Neuronal stem cell (in vitro differentiated cells): ENCODE data around the gene RICTOR.

Experiments
- DNase-seq: peaks from one replicate; pipeline ENCODE4 v3.0.0-alpha.2; 2013; ENCODE audit warnings: low spot score
- H2AFZ ChIP-seq: one replicate; pipeline ENCODE4 v1.6.1; 2013; ENCODE audit warnings: mild to moderate bottlenecking, low read length, inconsistent platforms
- H2AK5ac ChIP-seq: 2 replicates; pipeline ENCODE4 v1.6.1; 2013; ENCODE audit warnings: low read depth, mild to moderate bottlenecking, inconsistent platforms, low read length, moderate library complexity, mixed read lengths
- H2BK120ac ChIP-seq: 2 replicates; pipeline ENCODE4 v1.6.1; 2013; ENCODE audit warnings: low read depth, mild to moderate bottlenecking, inconsistent platforms, low read length, moderate library complexity, mixed read lengths
- H2BK12ac ChIP-seq: one replicate; pipeline ENCODE4 v1.6.1; 2013; ENCODE audit warnings: low read length, inconsistent platforms
- H2BK15ac ChIP-seq: 2 replicates; pipeline ENCODE4 v1.6.1; 2013; ENCODE audit warnings: mild to moderate bottlenecking, low read length, inconsistent platforms, mixed read lengths
- H2BK5ac ChIP-seq: one replicate; pipeline ENCODE4 v1.6.1; 2013; ENCODE audit warnings: inconsistent platforms, mild to moderate bottlenecking, low read length, moderate library complexity
- H3K14ac ChIP-seq: one replicate; pipeline ENCODE4 v1.6.1; 2013; ENCODE audit warnings: low read length, inconsistent platforms
- H3K18ac ChIP-seq: 2 replicates; pipeline ENCODE4 v1.6.1; 2013; ENCODE audit warnings: low read length, inconsistent platforms
- H3K23ac ChIP-seq: 2 replicates; pipeline ENCODE4 v1.6.1; 2013; ENCODE audit warnings: low read depth, mild to moderate bottlenecking, mixed read lengths, low read length, inconsistent platforms; ENCODE audit not compliant: poor library complexity
- H3K27ac ChIP-seq: replicated peaks from 3 replicates; pipeline ENCODE4 v1.5.1; 2013; ENCODE audit warnings: low read length, inconsistent platforms
- H3K27me3 ChIP-seq, 3 experiments: 2 replicates each; pipeline ENCODE4 v1.6.1; 2013; ENCODE audit warnings: low read length in 3 of 3, mild to moderate bottlenecking in 2 of 3, inconsistent platforms in 1 of 3, low read depth in 1 of 3, mixed read lengths in 1 of 3, moderate library complexity in 1 of 3; ENCODE audit not compliant: control insufficient read depth in 3 of 3, insufficient read depth in 3 of 3
- H3K36me3 ChIP-seq, 2 donors: replicated peaks in 1 of 2; 2 replicates each; pipeline ENCODE4 v1.6.1; 2013; ENCODE audit warnings: low read length in 2 of 2; ENCODE audit not compliant: control insufficient read depth in 2 of 2, insufficient read depth in 2 of 2
- H3K4ac ChIP-seq: 2 replicates; pipeline ENCODE4 v1.6.1; 2013; ENCODE audit warnings: inconsistent platforms, mild to moderate bottlenecking, low read length, moderate library complexity
- H3K4me1 ChIP-seq, 2 donors: 1 replicate in 1 of 2; 2 replicates in 1 of 2; pipeline ENCODE4 v1.6.1; 2013; ENCODE audit warnings: low read length in 2 of 2, low read depth in 1 of 2; ENCODE audit not compliant: control insufficient read depth in 2 of 2, insufficient read depth in 1 of 2
- H3K4me2 ChIP-seq: one replicate; pipeline ENCODE4 v1.6.1; 2013; ENCODE audit warnings: mild to moderate bottlenecking, low read length, inconsistent platforms; ENCODE audit not compliant: insufficient read depth, poor library complexity, severe bottlenecking
- H3K4me3 ChIP-seq, 2 donors: 2 replicates each; pipeline ENCODE4 v1.5.1; 2013; ENCODE audit warnings: low read length in 2 of 2, mild to moderate bottlenecking in 2 of 2, inconsistent platforms in 1 of 2, moderate library complexity in 1 of 2
- H3K79me1 ChIP-seq: one replicate; pipeline ENCODE4 v1.6.1; 2013; ENCODE audit warnings: low read depth, mild to moderate bottlenecking, inconsistent platforms, low read length, moderate library complexity
- H3K9ac ChIP-seq: one replicate; pipeline ENCODE4 v1.6.1; 2013; ENCODE audit warnings: mild to moderate bottlenecking, low read depth, low read length, inconsistent platforms; ENCODE audit not compliant: poor library complexity
- H3K9me3 ChIP-seq, 2 donors: replicated peaks in 1 of 2; 2 replicates each; pipeline versions ENCODE3 to v1.6.1; 2013; ENCODE audit warnings: low read length in 2 of 2, mild to moderate bottlenecking in 2 of 2, inconsistent platforms in 1 of 2, low read depth in 1 of 2, mixed read lengths in 1 of 2, moderate library complexity in 1 of 2; ENCODE audit not compliant: control insufficient read depth in 2 of 2, insufficient read depth in 1 of 2
- H4K8ac ChIP-seq: one replicate; pipeline ENCODE4 v1.6.1; 2013; ENCODE audit warnings: low read depth, mild to moderate bottlenecking, inconsistent platforms, low read length, moderate library complexity
- H4K91ac ChIP-seq: one replicate; pipeline ENCODE4 v1.6.1; 2013; ENCODE audit warnings: low read length, low read depth, mild to moderate bottlenecking, inconsistent platforms; ENCODE audit not compliant: poor library complexity
- WGBS, 2 donors: extraction: QIAGEN DNeasy Blood & Tissue Kit; methylation state at CpG; one replicate each; pipeline ENCODE4 v1.1.7; 2013; ENCODE audit warnings: missing lambda C conversion rate in 2 of 2, mixed read lengths in 1 of 2; ENCODE audit not compliant: insufficient read length in 2 of 2, insufficient replicate concordance in 1 of 2; ENCODE audit errors: extremely low coverage in 2 of 2; 5-methylcytosine and 5-hydroxymethylcytosine counted together

RICTOR gene

GRCh38 chr5:39108987-39109386 is 34.8 kb upstream of the RICTOR start:
- H4K91ac ChIP-seq, result no peak overlapping the region
- no peak overlapping the region for H2BK5ac ChIP-seq
- H3K9ac ChIP-seq, result no peak overlapping the region
- no peak overlapping the region for H2AK5ac ChIP-seq
- H3K23ac ChIP-seq, result no peak overlapping the region
- no peak overlapping the region for H2BK12ac ChIP-seq
- no peak for DNase-seq
- no peaks in the 10 kb centered on the region for H3K9me3 ChIP-seq
- H3K79me1 ChIP-seq, result no peaks in the 10 kb centered on the region
- WGBS, 2 donors, result no CpG with 5 or more reads among the region's 3 CpGs
- no peak overlapping the region for H3K27ac ChIP-seq
- no peak overlapping the region for H2BK15ac ChIP-seq
- H2AFZ ChIP-seq, result peak overlapping the region; percentile 27
- H3K4me2 ChIP-seq, result no peak overlapping the region
- no peak overlapping the region for H3K4me3 ChIP-seq
- H3K4me1 ChIP-seq, result no peaks in the 10 kb centered on the region
- no peak overlapping the region for H4K8ac ChIP-seq
- no peak overlapping the region for H3K14ac ChIP-seq
- no peaks in the 10 kb centered on the region for H3K36me3 ChIP-seq
- H3K18ac ChIP-seq, result no peak overlapping the region
- H3K27me3 ChIP-seq, result no peaks in the 10 kb centered on the region
- H3K4ac ChIP-seq, result no peak overlapping the region
- no peak overlapping the region for H2BK120ac ChIP-seq

GRCh38 chr5:39107350-39107749 is 33.2 kb upstream of the RICTOR start:
- Histone ChIP-seq H2BK120ac (no peak overlapping the region), H3K79me1 (no peaks in the 10 kb centered on the region), H2AK5ac (no peak overlapping the region), H3K18ac (no peak overlapping the region), H4K91ac (no peak overlapping the region), H3K9me3 (no peaks in the 10 kb centered on the region), H3K4me2 (no peak overlapping the region), H2BK5ac (no peak overlapping the region), H2AFZ (no peak overlapping the region), H3K9ac (no peak overlapping the region), H3K27me3 (no peaks in the 10 kb centered on the region), H3K4ac (no peak overlapping the region), H2BK12ac (no peak overlapping the region), H2BK15ac (no peak overlapping the region), H3K4me3 (no peak overlapping the region), H3K14ac (no peak overlapping the region), H4K8ac (no peak overlapping the region), H3K23ac (no peak overlapping the region), H3K27ac (no peak overlapping the region), H3K4me1 (no peaks in the 10 kb centered on the region), H3K36me3 (no peaks in the 10 kb centered on the region)
- DNase-seq, result no peak

GRCh38 chr5:39106322-39106721 is 32.1 kb upstream of the RICTOR start:
- Histone ChIP-seq H2BK120ac (no peak overlapping the region), H3K18ac (no peak overlapping the region), H3K79me1 (no peaks in the 10 kb centered on the region), H3K4me2 (no peak overlapping the region), H4K8ac (no peak overlapping the region), H3K9me3 (no peaks in the 10 kb centered on the region), H3K27me3 (no peaks in the 10 kb centered on the region), H4K91ac (no peak overlapping the region), H3K36me3 (no peaks in the 10 kb centered on the region), H3K9ac (no peak overlapping the region), H2BK5ac (no peak overlapping the region), H3K23ac (no peak overlapping the region), H2BK15ac (no peak overlapping the region), H3K27ac (no peak overlapping the region), H3K14ac (no peak overlapping the region), H3K4me3 (no peak overlapping the region), H2AFZ (no peak overlapping the region), H3K4ac (no peak overlapping the region), H3K4me1 (no peaks in the 10 kb centered on the region), H2BK12ac (no peak overlapping the region), H2AK5ac (no peak overlapping the region)
- WGBS, 2 donors, result no CpG with 5 or more reads among the region's 1 CpG
- no peak for DNase-seq

- Histone ChIP-seq H3K4ac (no peak overlapping the region), H3K36me3 (no peaks in the 10 kb centered on the region), H3K18ac (no peak overlapping the region), H2BK15ac (no peak overlapping the region), H2BK12ac (no peak overlapping the region), H4K8ac (no peak overlapping the region), H3K9me3 (no peaks in the 10 kb centered on the region), H3K4me3 (no peak overlapping the region), H2BK5ac (no peak overlapping the region), H3K23ac (no peak overlapping the region), H2AK5ac (no peak overlapping the region), H3K27me3 (no peaks in the 10 kb centered on the region), H3K79me1 (no peaks in the 10 kb centered on the region), H3K4me1 (no peaks in the 10 kb centered on the region), H3K14ac (no peak overlapping the region), H3K27ac (no peak overlapping the region), H4K91ac (no peak overlapping the region), H3K9ac (no peak overlapping the region), H2BK120ac (no peak overlapping the region), H3K4me2 (no peak overlapping the region), H2AFZ (no peak overlapping the region)
- DNase-seq, result no peak
- no CpG with 5 or more reads among the region's 1 CpG for WGBS, 2 donors
These were observed 30.0 kb upstream of the RICTOR start for GRCh38 chr5:39104221-39104620.
